K562 (cell line): Measurements from ENCODE around the gene SLC2A10.

Experiments used
- CBX3 ChIP-seq, 2 experiments: IDR thresholded peaks; 1 replicate in 1 of 2; 2 replicates in 1 of 2; pipeline ENCODE4 v1.6.1; 2012; ENCODE audit warnings: inconsistent platforms in 2 of 2, low read length in 2 of 2, borderline replicate concordance in 1 of 2, control low read depth in 1 of 2
- ESRRA ChIP-seq: fragments of 450-650 bp; IDR thresholded peaks from 2 replicates; pipeline ENCODE4 v1.6.1; 2014; ENCODE audit warnings: low read depth, mild to moderate bottlenecking, moderate library complexity, borderline replicate concordance
- NKRF ChIP-seq: fragments of 450-650 bp; IDR thresholded peaks from 2 replicates; pipeline ENCODE4 v1.6.1; 2016; ENCODE audit warnings: borderline replicate concordance
- POLR2A ChIP-seq: fragments of 450-650 bp; conservative IDR thresholded peaks from 2 replicates; pipeline ENCODE4 v1.6.1; 2016
- POLR2G ChIP-seq: fragments of 200-400 bp; formaldehyde crosslinking; IDR thresholded peaks from 2 replicates; pipeline ENCODE4 v1.6.1; 2017; ENCODE audit warnings: low read depth, mild to moderate bottlenecking, antibody characterized with exemption, low read length, moderate library complexity
- RFX7 ChIP-seq: fragments of 250-450 bp; sonication (Bioruptor Pico); IDR thresholded peaks from 2 replicates; pipeline ENCODE4 v1.5.1; 2021; ENCODE audit warnings: mild to moderate bottlenecking
- SMARCA5 ChIP-seq: fragments of 450-650 bp; IDR thresholded peaks from 2 replicates; pipeline ENCODE4 v1.6.1; 2016
- SP1 ChIP-seq: sonication (generic); formaldehyde crosslinking; IDR thresholded peaks from 2 replicates; pipeline ENCODE4 v1.8.1; 2022; ENCODE audit warnings: mild to moderate bottlenecking, missing genetic modification reagents
- SRF ChIP-seq, 2 experiments: fragments of 250-450, 450-650 bp in 1 of 2; sonication (Bioruptor Pico) in 1 of 2; sonication (generic) in 1 of 2; formaldehyde crosslinking; IDR thresholded peaks; 2 replicates each; pipeline versions ENCODE4 v1.5.0 to v1.5.1; 2020 to 2022; ENCODE audit warnings: mild to moderate bottlenecking in 1 of 2, missing genetic modification reagents in 1 of 2
- ZNF134 ChIP-seq: fragments of 250-450 bp; sonication (Bioruptor Pico); conservative IDR thresholded peaks from 2 replicates; pipeline ENCODE4 v1.4.0; 2020
- ZNF561 ChIP-seq: fragments of 450-650 bp; formaldehyde crosslinking; conservative IDR thresholded peaks from 2 replicates; pipeline ENCODE4 v1.4.0; 2020; ENCODE audit warnings: mild to moderate bottlenecking, moderate library complexity
- TF ChIP-seq, protein P1 (sequence below), 3 experiments: IDR thresholded peaks in 2 of 3; conservative IDR thresholded peaks in 1 of 3; 2 replicates each; pipeline ENCODE4 v1.5.1; 2011 to 2012; ENCODE audit warnings: low read length in 3 of 3, mild to moderate bottlenecking in 3 of 3, control low read depth in 2 of 3, improper control_type of control experiment in 1 of 3, inconsistent platforms in 1 of 3, low read depth in 1 of 3, mixed read lengths in 1 of 3, moderate library complexity in 1 of 3; ENCODE audit not compliant: insufficient read depth in 2 of 3

DNA sequence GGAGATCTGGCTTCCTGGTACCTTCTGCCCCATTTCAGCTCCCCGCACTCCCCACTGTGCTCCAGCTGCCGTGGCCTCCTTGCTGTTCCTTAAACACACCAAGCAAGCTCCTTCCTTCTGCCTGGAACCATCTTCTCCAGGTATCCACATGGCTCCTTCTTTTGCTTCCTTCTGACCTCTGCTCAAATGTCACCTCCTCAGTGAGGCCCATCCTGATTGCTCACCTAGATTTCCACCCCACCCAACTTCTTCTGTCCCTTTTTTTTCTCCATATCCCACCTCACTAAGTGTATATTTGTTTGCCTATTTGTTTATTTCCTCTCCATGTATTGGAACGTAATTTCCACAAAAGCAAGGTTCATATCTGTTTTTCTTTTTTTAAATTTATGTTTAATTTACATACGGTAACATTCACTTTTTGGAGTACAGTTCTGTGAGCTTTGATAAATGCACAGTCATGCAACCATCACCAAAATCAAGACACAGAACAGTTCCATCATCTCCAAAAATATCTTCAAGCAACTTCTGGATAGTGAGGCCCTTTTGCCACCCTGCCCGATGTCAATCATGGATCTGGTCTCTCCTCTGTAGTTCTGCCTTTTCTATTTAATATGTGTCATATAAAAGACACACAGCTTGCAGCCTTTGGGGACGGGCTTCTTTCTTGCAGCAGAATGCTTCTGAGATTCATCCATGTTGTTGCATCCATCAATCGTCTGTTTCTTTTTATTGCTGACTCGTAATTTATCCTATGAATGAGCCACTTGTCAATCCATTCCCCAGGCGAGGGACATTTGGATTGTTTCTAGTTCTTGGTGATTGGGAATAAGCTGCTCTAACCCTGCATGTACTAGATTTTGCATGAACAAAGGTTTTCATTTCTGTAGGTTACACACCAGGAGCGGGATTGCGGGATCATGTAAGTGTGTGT lies 46.3 kb downstream of the SLC2A10 start:
- no peak for TF ChIP-seq POLR2G
- no peak for TF ChIP-seq NKRF
- no peak for TF ChIP-seq SMARCA5
- TF ChIP-seq SP1 (CRISPR knock-in tag), result no peak
- TF ChIP-seq, protein P1, sequence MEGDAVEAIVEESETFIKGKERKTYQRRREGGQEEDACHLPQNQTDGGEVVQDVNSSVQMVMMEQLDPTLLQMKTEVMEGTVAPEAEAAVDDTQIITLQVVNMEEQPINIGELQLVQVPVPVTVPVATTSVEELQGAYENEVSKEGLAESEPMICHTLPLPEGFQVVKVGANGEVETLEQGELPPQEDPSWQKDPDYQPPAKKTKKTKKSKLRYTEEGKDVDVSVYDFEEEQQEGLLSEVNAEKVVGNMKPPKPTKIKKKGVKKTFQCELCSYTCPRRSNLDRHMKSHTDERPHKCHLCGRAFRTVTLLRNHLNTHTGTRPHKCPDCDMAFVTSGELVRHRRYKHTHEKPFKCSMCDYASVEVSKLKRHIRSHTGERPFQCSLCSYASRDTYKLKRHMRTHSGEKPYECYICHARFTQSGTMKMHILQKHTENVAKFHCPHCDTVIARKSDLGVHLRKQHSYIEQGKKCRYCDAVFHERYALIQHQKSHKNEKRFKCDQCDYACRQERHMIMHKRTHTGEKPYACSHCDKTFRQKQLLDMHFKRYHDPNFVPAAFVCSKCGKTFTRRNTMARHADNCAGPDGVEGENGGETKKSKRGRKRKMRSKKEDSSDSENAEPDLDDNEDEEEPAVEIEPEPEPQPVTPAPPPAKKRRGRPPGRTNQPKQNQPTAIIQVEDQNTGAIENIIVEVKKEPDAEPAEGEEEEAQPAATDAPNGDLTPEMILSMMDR (IDR thresholded peaks at IDR 0.05 in 2 of 3, conservative IDR thresholded peaks at IDR 0.05 in 1 of 3; ENCODE audit: insufficient read depth in 2 of 3, low read depth in 1 of 3, low read length in 3 of 3), result no peak
- TF ChIP-seq POLR2A, result no peak
- TF ChIP-seq ZNF561 (CRISPR knock-in tag), result no peak
- TF ChIP-seq CBX3 (IDR thresholded peaks at IDR 0.05; ENCODE audit: borderline replicate concordance in 1 of 2, low read length in 2 of 2), result no peak
- no peak for TF ChIP-seq ESRRA
- TF ChIP-seq RFX7, result no peak
- TF ChIP-seq ZNF134 (CRISPR knock-in tag), result no peak
- no peak for TF ChIP-seq SRF (CRISPR knock-in tag; IDR thresholded peaks at IDR 0.05)
